ENCODE measurements around the gene LZTS3. TPM values are rescaled to one million over a fixed set of nuclear protein-coding genes. Genes with fewer than 3 reads are reported as not detected.
"Not testable (repeated sequence)": the region's sequence is repeated elsewhere in the genome, so short reads cannot be mapped to it uniquely, and the experiment has no call there.

The LZTS3 gene
- total RNA-seq: 36.4 and 38.1 TPM in 2 replicates
- polyA plus RNA-seq: 32.7 and 35.3 TPM in 2 replicates

DNA sequence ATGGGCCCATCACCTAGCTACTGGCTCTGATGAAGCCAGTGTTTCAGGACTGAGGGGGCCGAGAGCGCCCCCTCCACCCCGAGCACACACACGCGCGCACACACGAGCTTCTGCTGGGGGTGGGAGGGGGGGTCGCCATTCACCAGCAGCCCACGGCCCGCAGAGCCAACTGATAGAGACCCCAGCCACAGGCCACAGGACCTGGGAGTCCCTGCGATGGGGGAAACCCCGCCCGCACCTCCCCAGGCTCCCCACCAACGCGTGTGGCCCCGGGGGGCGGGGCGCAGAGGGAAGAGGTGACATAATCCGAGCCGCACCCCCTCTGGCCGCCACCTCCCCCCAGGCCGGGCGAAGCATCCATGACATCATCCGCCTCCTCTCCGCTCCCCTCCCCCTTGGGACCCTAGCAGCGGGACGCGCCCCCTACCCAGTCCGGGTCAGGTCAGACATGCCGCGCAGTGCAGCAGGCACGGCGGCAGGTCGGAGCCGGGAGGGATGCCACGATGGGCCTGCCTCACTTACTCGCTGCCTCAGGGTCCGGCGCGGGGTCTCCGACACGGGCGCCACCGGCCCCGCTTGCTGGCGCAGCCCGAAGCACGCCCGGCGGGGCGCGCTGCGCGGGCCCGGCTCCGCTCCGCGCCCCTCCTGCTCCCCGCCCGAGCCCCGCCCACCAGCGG lies at the start of gene LZTS3:
TSS of gene LZTS3 (minus strand) at position 617 of the 677 bp plus-strand sequence. CDS start 6,386 bp downstream, outside the sequence.
- Histone ChIP-seq H3K9me3 (ENCODE audit: low read depth) (no peaks in the 10 kb centered on the region), H2AFZ (peak within 1 kb of the TSS; percentile 95), H3K79me2 (peaks cover 44% of the 10 kb centered on the region), H3K36me3 (replicated peaks; ENCODE audit: insufficient read depth, low read depth) (no peaks in the 10 kb centered on the region), H3K4me3 (peak within 1 kb of the TSS; percentile 94), H3K27ac (peak within 1 kb of the TSS; percentile 97), H3K27me3 (no peaks in the 10 kb centered on the region), H4K20me1 (ENCODE audit: insufficient read depth, poor library complexity, severe bottlenecking) (no peaks in the 10 kb centered on the region), H3K4me1 (ENCODE audit: insufficient read depth) (peaks cover 21% of the 10 kb centered on the region), H3K4me2 (peak within 1 kb of the TSS; percentile 94), H3K9me2 (replicated peaks; ENCODE audit: insufficient read depth) (no peaks in the 10 kb centered on the region)
- WGBS (ENCODE audit: low lambda C conversion rate, missing lambda C conversion rate): 0% methylated on average over 6 of the region's 62 CpGs
- TF ChIP-seq EZH2 (IDR thresholded peaks at IDR 0.05; ENCODE audit: borderline replicate concordance) (no peak), CTCF (IDR thresholded peaks at IDR 0.05; ENCODE audit: poor library complexity) (peak; percentile 11)
- DNase-seq (ENCODE audit: low spot score): peak; percentile 93

GRCh38 chr20:3221398-3222226 lies 48.3 kb upstream of the LZTS3 start:
- no peaks in the 10 kb centered on the region for H3K9me3 ChIP-seq (ENCODE audit: low read depth)
- TF ChIP-seq EZH2 (IDR thresholded peaks at IDR 0.05; ENCODE audit: borderline replicate concordance): no peak
- DNase-seq (ENCODE audit: low spot score): no peak
- no peak overlapping the region for H3K4me3 ChIP-seq
- H3K79me2 ChIP-seq: no peaks in the 10 kb centered on the region
- peaks cover 8% of the 10 kb centered on the region for H3K4me1 ChIP-seq (ENCODE audit: insufficient read depth)
- WGBS (ENCODE audit: low lambda C conversion rate, missing lambda C conversion rate): 94% methylated on average over 18 of the region's 18 CpGs
- peaks cover 3% of the 10 kb centered on the region for H3K36me3 ChIP-seq (replicated peaks; ENCODE audit: insufficient read depth, low read depth)
- no peak overlapping the region for H3K4me2 ChIP-seq
- H3K27ac ChIP-seq: no peak overlapping the region
- H3K9me2 ChIP-seq (replicated peaks; ENCODE audit: insufficient read depth): no peaks in the 10 kb centered on the region
- H2AFZ ChIP-seq: no peak overlapping the region
- no peaks in the 10 kb centered on the region for H3K27me3 ChIP-seq
- no peaks in the 10 kb centered on the region for H4K20me1 ChIP-seq (ENCODE audit: insufficient read depth, poor library complexity, severe bottlenecking)

DNA sequence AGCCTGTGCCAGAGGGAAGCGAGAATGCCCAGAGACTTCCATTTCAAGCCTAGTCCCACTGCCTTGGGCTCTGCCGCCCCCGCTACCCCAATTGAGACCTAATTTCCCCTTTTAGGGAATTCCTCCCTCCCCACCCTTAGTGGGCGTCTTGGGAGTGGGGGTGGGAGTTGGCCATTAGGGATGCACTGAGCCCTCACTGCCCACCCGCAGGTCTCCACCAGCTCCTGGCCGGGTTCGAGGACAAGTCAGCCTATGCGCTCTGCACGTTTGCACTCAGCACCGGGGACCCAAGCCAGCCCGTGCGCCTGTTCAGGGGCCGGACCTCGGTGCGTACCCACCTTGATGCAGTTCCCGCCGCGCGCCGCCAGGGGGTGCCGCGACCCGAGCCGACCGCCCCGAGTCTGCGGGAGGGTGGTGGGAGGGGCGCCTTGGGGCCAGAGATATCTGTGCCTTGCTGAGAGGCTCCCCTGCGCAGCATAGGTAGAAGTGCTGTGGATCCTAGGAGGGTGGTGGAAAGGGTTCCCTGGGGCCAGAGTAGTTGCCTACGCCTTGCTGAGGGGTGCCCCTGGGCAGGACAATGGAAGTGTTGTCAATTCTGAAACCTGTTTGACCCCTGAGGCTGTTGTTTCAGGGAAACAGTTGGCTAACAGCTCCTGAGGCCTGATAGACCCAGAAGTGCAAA lies 45.1 kb upstream of the LZTS3 start:
- Histone ChIP-seq H3K27ac (no peak overlapping the region), H3K27me3 (no peaks in the 10 kb centered on the region), H3K4me3 (no peak overlapping the region), H3K9me3 (ENCODE audit: low read depth) (no peaks in the 10 kb centered on the region), H3K79me2 (no peaks in the 10 kb centered on the region), H3K4me1 (ENCODE audit: insufficient read depth) (peaks cover 8% of the 10 kb centered on the region), H3K4me2 (no peak overlapping the region), H4K20me1 (ENCODE audit: insufficient read depth, poor library complexity, severe bottlenecking) (no peaks in the 10 kb centered on the region), H3K36me3 (replicated peaks; ENCODE audit: insufficient read depth, low read depth) (peaks cover 3% of the 10 kb centered on the region), H2AFZ (no peak overlapping the region), H3K9me2 (replicated peaks; ENCODE audit: insufficient read depth) (no peaks in the 10 kb centered on the region)
- peak; percentile 67 for DNase-seq (ENCODE audit: low spot score)
- no peak for TF ChIP-seq EZH2phosphoT487 (IDR thresholded peaks at IDR 0.05; ENCODE audit: low read depth, severe bottlenecking, unreplicated experiment)
- peak; percentile 75 for TF ChIP-seq CTCF (IDR thresholded peaks at IDR 0.05; ENCODE audit: poor library complexity)
- TF ChIP-seq EZH2 (IDR thresholded peaks at IDR 0.05; ENCODE audit: borderline replicate concordance): no peak
- WGBS (ENCODE audit: low lambda C conversion rate, missing lambda C conversion rate): 38% methylated on average over 22 of the region's 30 CpGs

- 91% methylated on average over 7 of the region's 7 CpGs for WGBS (ENCODE audit: low lambda C conversion rate, missing lambda C conversion rate)
Measured at GRCh38 chr20:3215359-3215917, 42.1 kb upstream of the LZTS3 start.

More at GRCh38 chr20:3215359-3215917, 42.1 kb upstream of the LZTS3 start:
- H4K20me1 ChIP-seq (ENCODE audit: insufficient read depth, poor library complexity, severe bottlenecking); H3K27me3 ChIP-seq; H3K36me3 ChIP-seq (replicated peaks; ENCODE audit: insufficient read depth, low read depth); H3K27ac ChIP-seq; H3K9me2 ChIP-seq (replicated peaks; ENCODE audit: insufficient read depth); H2AFZ ChIP-seq; H3K9me3 ChIP-seq (ENCODE audit: low read depth); H3K4me1 ChIP-seq (ENCODE audit: insufficient read depth); H3K4me3 ChIP-seq; H3K4me2 ChIP-seq; DNase-seq (ENCODE audit: low spot score): not testable (repeated sequence)
- peaks cover 23% of the 10 kb centered on the region for H3K79me2 ChIP-seq
